Measurements from ENCODE around the gene DDIT4.

- no peak for TF ChIP-seq GATA3 (IDR thresholded peaks at IDR 0.05; ENCODE audit: low read depth, low read length)
- no peak for TF ChIP-seq GATA2 (IDR thresholded peaks at IDR 0.05; ENCODE audit: low read depth, low read length)
Observed at GRCh38 chr10:72242675-72243074, 31.0 kb upstream of the DDIT4 start.
